Heart left ventricle (tissue), 16 donors: Measurements from ENCODE around the gene C20orf204. TPM values are rescaled to one million over a fixed set of nuclear protein-coding genes. Genes with fewer than 3 reads are reported as not detected.

Source experiments
- ATAC-seq, 4 donors: fragments of 200-7000 bp; cut with Tn5 transposase; one replicate each; pipeline ENCODE4 v1.9.1; 2020 to 2022; ENCODE audit warnings: moderate library complexity in 4 of 4, mild to moderate bottlenecking in 3 of 4, moderate number of reproducible peaks in 1 of 4
- DNase-seq, 5 donors: peaks; one replicate each; pipeline ENCODE4 v3.0.0-alpha.2; 2020
- H3K27ac ChIP-seq, 12 donors: fragments of 200-600 bp; sonication (generic) in 4 of 12; one replicate each; pipeline versions ENCODE4 v1.5.0 to v1.8.0; 2016 to 2022; ENCODE audit warnings: mild to moderate bottlenecking in 2 of 12
- H3K27me3 ChIP-seq, 9 donors: fragments of 200-600 bp; sonication (generic) in 2 of 9; one replicate each; pipeline versions ENCODE4 v1.5.1 to v1.8.0; 2016 to 2022; ENCODE audit warnings: mild to moderate bottlenecking in 3 of 9
- H3K36me3 ChIP-seq, 9 donors: fragments of 200-600 bp; sonication (generic) in 2 of 9; one replicate each; pipeline versions ENCODE4 v1.5.0 to v1.8.0; 2018 to 2022; ENCODE audit warnings: mild to moderate bottlenecking in 2 of 9
- H3K4me1 ChIP-seq, 12 donors: fragments of 200-600 bp; sonication (generic) in 4 of 12; one replicate each; pipeline versions ENCODE4 v1.5.0 to v1.8.0; 2016 to 2022; ENCODE audit warnings: mild to moderate bottlenecking in 3 of 12
- H3K4me3 ChIP-seq, 12 donors: fragments of 200-600 bp; sonication (generic) in 4 of 12; one replicate each; pipeline versions ENCODE4 v1.5.0 to v1.8.0; 2017 to 2022; ENCODE audit warnings: mild to moderate bottlenecking in 9 of 12, moderate library complexity in 4 of 12
- H3K9me3 ChIP-seq, 12 donors: fragments of 200-600 bp; sonication (generic) in 4 of 12; one replicate each; pipeline versions ENCODE4 v1.5.0 to v1.8.0; 2016 to 2022; ENCODE audit warnings: mild to moderate bottlenecking in 1 of 12
- POLR2A ChIP-seq, 2 donors: fragments of 450-650 bp; IDR thresholded peaks; one replicate each; pipeline ENCODE4 v1.6.1; 2017; ENCODE audit warnings: antibody characterized with exemption in 2 of 2, mild to moderate bottlenecking in 2 of 2, moderate library complexity in 2 of 2
- WGBS, 4 donors: extraction: QIAGEN DNeasy Blood & Tissue Kit in 2 of 4; methylation state at CpG; one replicate each; pipeline versions ENCODE4 v1.1.5 to v1.1.7; 2013 to 2018; 5-methylcytosine and 5-hydroxymethylcytosine counted together
- intact Hi-C, 10 donors: fragments of 100-400 bp; cut with DNase I; formaldehyde crosslinking; loops; one replicate each; pipeline versions ENCODE4 v1.11.1 to v1.14.2; 2022
- polyA plus RNA-seq, 2 donors: library from polyadenylated mRNA; stranded (reverse); fragments of 200-250 nt; gene quantifications; one replicate each; pipeline ENCODE4 v1.2.3, GENCODE V29; 2013
- total RNA-seq, 9 donors: library from RNA; depleted of rRNA in 2 of 9; stranded (reverse); fragments of >200 nt in 2 of 9; fragmentation: NEBNext Ultra II Directional in 3 of 9; extraction: Animal tissue kit (Norgen Biotek cat#: 25700) in 3 of 9; gene quantifications; one replicate each; pipeline versions ENCODE4 v1.1.0 to v1.2.4, GENCODE V29; 2016 to 2023
- TF ChIP-seq, protein P1 (sequence below), 12 donors: fragments of 200-600 bp; sonication (generic) in 4 of 12; IDR thresholded peaks; one replicate each; pipeline versions ENCODE4 v1.5.0 to v1.8.0; 2018 to 2022; ENCODE audit warnings: antibody characterized with exemption in 12 of 12, mild to moderate bottlenecking in 5 of 12
- donor health status: ischemic (EF 13 %, LVEDD 7.1; RV severe dilation, severe dysfunction).
- donor health status: healthy with polysubstance abuse.
- donor health status: DM: no; HTN: yes; CAD: no.
- donor health status: DM: no; HTN: no; CAD: no.
- donor health status: ischemic (EF 25% LVEDD 6.9; RV normal size, moderate dysfunction).
- donor health status: ischemic (EF 25% LVEDD 5.7; RV mildly dilated, moderate dysfunction).
- donor health status: healthy.
- donor health status: DM: yes; HTN: yes; CAD: no.
- donor health status: ischemic (EF 35%, LVEDD 5.7; RV mildly dilated, moderate dysfunction).
- donor health status: nonischemic (EF 11% LVEDD 7.7; RV severe dilation, severe dysfunction).
- donor health status: DM: yes; HTN: yes; CAD: no.
- donor health status: PGD.
- donor health status: ischemic (EF 29% LVEDD 5.4; RV normal size, mild dysfunction).
- donor health status: nonischemic (EF 23%, LVEDD 6.1; RV moderate dilation, normal function).

C20orf204 gene
- total and polyA plus RNA-seq, 11 donors = 0.16 to 1.2 (median 0.42) TPM

DNA sequence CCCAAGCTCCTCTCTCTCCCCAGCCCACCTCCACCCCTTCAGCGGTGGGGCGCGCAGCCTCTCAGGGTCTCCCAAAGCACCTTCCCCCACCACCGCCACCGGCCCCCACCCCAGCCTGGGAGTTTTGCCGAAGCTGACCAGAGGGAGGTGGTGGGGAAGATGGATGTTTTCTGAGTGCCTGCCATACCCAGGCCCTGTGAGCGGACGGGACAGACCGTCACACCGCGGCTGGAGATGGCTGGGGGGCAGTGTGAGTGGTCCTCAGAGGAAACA is 5.7 kb downstream of the C20orf204 start:
- TF ChIP-seq, protein P1, sequence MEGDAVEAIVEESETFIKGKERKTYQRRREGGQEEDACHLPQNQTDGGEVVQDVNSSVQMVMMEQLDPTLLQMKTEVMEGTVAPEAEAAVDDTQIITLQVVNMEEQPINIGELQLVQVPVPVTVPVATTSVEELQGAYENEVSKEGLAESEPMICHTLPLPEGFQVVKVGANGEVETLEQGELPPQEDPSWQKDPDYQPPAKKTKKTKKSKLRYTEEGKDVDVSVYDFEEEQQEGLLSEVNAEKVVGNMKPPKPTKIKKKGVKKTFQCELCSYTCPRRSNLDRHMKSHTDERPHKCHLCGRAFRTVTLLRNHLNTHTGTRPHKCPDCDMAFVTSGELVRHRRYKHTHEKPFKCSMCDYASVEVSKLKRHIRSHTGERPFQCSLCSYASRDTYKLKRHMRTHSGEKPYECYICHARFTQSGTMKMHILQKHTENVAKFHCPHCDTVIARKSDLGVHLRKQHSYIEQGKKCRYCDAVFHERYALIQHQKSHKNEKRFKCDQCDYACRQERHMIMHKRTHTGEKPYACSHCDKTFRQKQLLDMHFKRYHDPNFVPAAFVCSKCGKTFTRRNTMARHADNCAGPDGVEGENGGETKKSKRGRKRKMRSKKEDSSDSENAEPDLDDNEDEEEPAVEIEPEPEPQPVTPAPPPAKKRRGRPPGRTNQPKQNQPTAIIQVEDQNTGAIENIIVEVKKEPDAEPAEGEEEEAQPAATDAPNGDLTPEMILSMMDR (IDR thresholded peaks at IDR 0.05) = no peak
- ATAC-seq (no peak), DNase-seq (no peak)
- Histone ChIP-seq H3K4me3 (peak overlapping the region; percentile 6 to 61 (median 46)), H3K4me1 (peaks cover 8 to 61% (median 35%) of the 10 kb centered on the region in 12 donors), H3K9me3 (no peaks in the 10 kb centered on the region), H3K27ac (peak overlapping the region; percentile 60 to 93 (median 80)), H3K27me3 (peaks cover 0 to 75% (median 49%) of the 10 kb centered on the region in 9 donors), H3K36me3 (peaks cover 0 to 5% (median 0%) of the 10 kb centered on the region in 9 donors)
- intact Hi-C loops = no loop called here
- WGBS, 4 donors = 8 to 16% (median 10%) methylated on average over 11 of the region's 11 CpGs

DNA sequence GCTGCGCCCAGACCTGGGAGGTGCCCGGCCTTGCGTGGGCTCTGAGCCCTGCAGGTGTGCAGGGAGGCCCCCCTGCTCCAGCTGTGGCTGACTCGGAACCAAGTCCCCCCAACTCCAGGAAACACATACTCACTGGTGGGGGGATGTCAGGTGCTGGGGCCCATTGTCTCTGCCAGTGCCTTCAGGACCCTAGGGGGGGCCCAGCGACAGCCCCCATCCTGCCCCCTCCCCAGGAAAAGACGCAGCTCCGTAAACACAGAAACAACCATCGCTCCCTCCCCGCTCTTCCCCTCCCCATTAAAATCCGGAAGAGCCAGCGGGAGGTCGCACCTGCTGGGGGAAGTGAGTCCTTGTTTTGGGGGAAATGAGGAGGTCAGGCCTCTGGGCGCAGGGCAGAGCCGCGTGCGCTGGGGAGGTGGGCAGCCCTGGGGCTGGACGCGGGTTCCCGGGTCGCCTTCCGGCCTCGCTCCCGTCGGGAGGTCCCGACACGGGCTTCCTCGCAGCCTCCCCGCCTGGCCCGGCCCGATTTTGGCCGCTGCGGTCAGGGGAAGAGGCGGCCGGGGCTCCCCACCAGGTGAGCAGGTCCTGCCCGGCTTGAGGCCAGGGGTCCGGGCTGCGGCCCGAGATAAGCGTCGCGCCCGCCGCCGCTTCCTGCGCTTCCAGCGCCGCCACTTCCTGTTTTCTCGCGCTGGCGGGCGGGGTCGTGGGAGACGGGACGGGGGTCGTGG is 6.2 kb downstream of the C20orf204 start:
- Histone ChIP-seq H3K27me3 (peaks cover 0 to 74% (median 48%) of the 10 kb centered on the region in 9 donors), H3K4me3 (peak overlapping the region; percentile 6 to 61 (median 46)), H3K4me1 (peaks cover 8 to 59% (median 35%) of the 10 kb centered on the region in 12 donors), H3K36me3 (peaks cover 0 to 10% (median 0%) of the 10 kb centered on the region in 9 donors), H3K27ac (peak overlapping the region; percentile 60 to 93 (median 80)), H3K9me3 (no peaks in the 10 kb centered on the region)
- ATAC-seq (no peak), DNase-seq (no peak)
- TF ChIP-seq POLR2A (IDR thresholded peaks at IDR 0.05) = no peak
- TF ChIP-seq, protein P1 (IDR thresholded peaks at IDR 0.05) = no peak
- WGBS, 4 donors = 2 to 7% (median 3%) methylated on average over 20 to 55 of the region's 55 CpGs
- intact Hi-C loops = no loop called here

DNA sequence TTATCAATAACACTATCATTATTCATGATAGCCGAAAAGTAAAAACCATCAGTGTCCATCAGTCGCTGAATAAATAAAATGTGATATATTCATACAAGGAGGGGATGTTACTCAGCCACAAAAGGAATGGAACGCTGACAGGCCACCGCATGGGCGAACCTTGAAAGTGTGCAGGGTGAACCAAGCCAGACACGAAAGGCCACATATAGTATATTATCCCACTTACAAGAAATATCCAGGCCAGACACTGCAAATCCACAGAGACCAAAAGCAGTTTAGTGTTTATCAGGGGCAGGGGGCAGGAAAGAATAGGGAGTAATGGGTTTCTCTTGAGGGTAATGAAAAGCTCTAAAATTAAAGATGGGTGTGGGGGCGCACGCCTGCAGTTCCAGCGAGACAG is 7.8 kb downstream of the C20orf204 start:
- ATAC-seq = no peak
- no peak for DNase-seq
- Histone ChIP-seq H3K4me3 (no peak overlapping the region), H3K27me3 (peaks cover 0 to 71% (median 41%) of the 10 kb centered on the region in 9 donors), H3K9me3 (no peaks in the 10 kb centered on the region), H3K4me1 (peaks cover 6 to 55% (median 29%) of the 10 kb centered on the region in 12 donors), H3K36me3 (peaks cover 0 to 23% (median 8%) of the 10 kb centered on the region in 9 donors), H3K27ac (peak overlapping the region in 7 of 12 donors; percentile 39 to 90 (median 82))
- WGBS, 4 donors = 80 to 89% (median 86%) methylated on average over 9 of the region's 9 CpGs
- no peak for TF ChIP-seq POLR2A (IDR thresholded peaks at IDR 0.05)
- intact Hi-C loops = no loop called here

DNA sequence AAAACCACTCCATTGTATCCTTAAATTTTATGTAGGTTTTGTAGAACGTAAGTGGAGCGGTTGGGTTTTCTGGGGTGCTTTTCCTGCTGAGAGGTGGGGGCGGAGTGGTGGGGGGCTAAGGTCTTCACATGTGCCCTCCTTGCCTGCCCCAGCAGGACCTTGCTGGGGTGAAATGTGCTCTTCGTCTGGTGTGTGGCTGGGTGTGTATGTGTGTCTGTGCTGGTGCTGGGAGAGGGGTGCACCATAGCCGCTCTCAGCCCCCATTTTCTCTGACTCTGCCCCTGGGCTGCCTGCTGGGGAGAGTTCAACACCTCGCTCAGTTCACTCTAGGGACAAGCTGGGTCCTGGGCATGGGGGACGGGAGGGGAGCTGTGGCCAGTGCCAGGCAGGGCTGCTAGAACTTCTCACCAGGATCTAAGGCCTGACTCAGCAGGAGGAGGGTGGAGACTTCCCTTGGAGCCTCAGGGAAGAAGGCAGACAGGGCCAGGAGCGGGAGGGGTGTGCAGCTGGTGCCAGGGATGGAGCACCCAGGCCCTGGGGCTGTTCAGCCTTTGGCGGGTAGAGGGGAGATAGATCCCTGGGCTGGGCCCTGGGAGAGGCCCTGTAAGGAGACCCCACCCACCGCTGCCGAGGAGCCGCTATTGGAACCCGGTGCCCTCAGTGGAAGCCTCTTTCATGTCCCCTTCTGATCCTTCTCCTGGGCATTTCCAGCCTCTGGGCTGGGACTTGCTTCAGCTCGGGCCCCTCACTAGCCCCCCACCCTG is 8.7 kb downstream of the C20orf204 start:
- peak; percentile 43 to 66 (median 56) for ATAC-seq
- intact Hi-C loops = no loop called here
- TF ChIP-seq POLR2A (IDR thresholded peaks at IDR 0.05) = no peak
- TF ChIP-seq, protein P1 (IDR thresholded peaks at IDR 0.05) = no peak
- Histone ChIP-seq H3K4me1 (peaks cover 5 to 52% (median 23%) of the 10 kb centered on the region in 12 donors), H3K9me3 (no peaks in the 10 kb centered on the region), H3K27ac (peak overlapping the region; percentile 37 to 90 (median 78)), H3K36me3 (peaks cover 0 to 23% (median 8%) of the 10 kb centered on the region in 9 donors), H3K4me3 (peak overlapping the region in 8 of 12 donors; percentile 28 to 91 (median 65)), H3K27me3 (peaks cover 0 to 71% (median 41%) of the 10 kb centered on the region in 9 donors)
- peak in 3 of 5 donors; percentile 57 to 76 (median 69) for DNase-seq
- 51 to 67% (median 56%) methylated on average over 13 to 14 of the region's 14 CpGs for WGBS, 4 donors
